HepG2 (cell line): ENCODE data around the gene HK2. TPM values are rescaled to one million over a fixed set of nuclear protein-coding genes. Genes with fewer than 3 reads are reported as not detected.
A peak's percentile ranks its signal among the peaks of the same experiment; 100 is the strongest.

ENCODE experiments used
- ATAC-seq: fragments of 200-7000 bp; cut with Tn5 transposase; 3 replicates; pipeline ENCODE4 v1.9.1; 2020; ENCODE audit warnings: mild to moderate bottlenecking, moderate library complexity
- BruUV-seq: library from RNA; stranded (reverse); fragments of 400-500 nt; replicated peaks from 2 replicates; lab custom pipeline; 2021; lab: Mats Ljungman, UMichigan
- CTCF ChIA-PET: fragments of 300-600 bp; formaldehyde crosslinking; extraction: SDS; loops from one replicate; lab custom pipeline; 2021; ENCODE audit warnings: low total read pairs, inconsistent platforms, low intra/inter-chr PET ratio; lab: Yijun Ruan, JAX
- POLR2A ChIA-PET: fragments of 350-600 bp; sonication (Branson Sonifier 250); formaldehyde crosslinking; loops from one replicate; lab custom pipeline; 2020; ENCODE audit warnings: antibody characterized with exemption, inconsistent platforms; lab: Yijun Ruan, JAX
- DNase-seq: peaks from one replicate; pipeline ENCODE4 v3.0.0-alpha.2; 2015; ENCODE audit warnings: low spot score
- FAIRE-seq: peaks from 3 replicates; lab custom pipeline; 2011; peaks lifted over from hg19 to GRCh38; lab: Jason Lieb, UNC
- H2AFZ ChIP-seq: one replicate; pipeline ENCODE4 v1.6.1; 2011; ENCODE audit warnings: low read length, inconsistent platforms
- H3K27ac ChIP-seq: fragments of 300-600 bp; 3 replicates; pipeline ENCODE4 v1.8.0; 2011; ENCODE audit warnings: mixed run types, mild to moderate bottlenecking, mixed read lengths, low read length, inconsistent platforms; ENCODE audit not compliant: insufficient read depth; ENCODE audit errors: extremely low read length
- H3K27me3 ChIP-seq, 2 experiments: fragments of 200-600 bp in 1 of 2; 2 replicates in 1 of 2; 3 replicates in 1 of 2; pipeline versions ENCODE4 v1.6.0 to v1.8.0; 2011; ENCODE audit warnings: low read length in 2 of 2, mild to moderate bottlenecking in 2 of 2, moderate library complexity in 2 of 2, inconsistent platforms in 1 of 2; ENCODE audit not compliant: insufficient read depth in 2 of 2, control insufficient read depth in 1 of 2
- H3K36me3 ChIP-seq, 2 experiments: fragments of 200-600 bp in 1 of 2; replicated peaks in 1 of 2; 2 replicates in 1 of 2; 3 replicates in 1 of 2; pipeline versions ENCODE4 v1.5.1 to v1.8.0; 2011; ENCODE audit warnings: low read length in 2 of 2, inconsistent platforms in 1 of 2; ENCODE audit not compliant: insufficient read depth in 2 of 2, control insufficient read depth in 1 of 2
- H3K4me1 ChIP-seq: 2 replicates; pipeline ENCODE4 v1.5.1; 2012; ENCODE audit warnings: low read length, inconsistent platforms; ENCODE audit not compliant: insufficient read depth
- H3K4me2 ChIP-seq: 2 replicates; pipeline ENCODE4 v1.6.0; 2011; ENCODE audit warnings: low read depth, low read length, inconsistent platforms
- H3K4me3 ChIP-seq, 3 experiments: fragments of 200-600 bp in 1 of 3; sonication (generic), shearing (Covaris generic) in 1 of 3; replicated peaks in 1 of 3; 2 replicates each; pipeline ENCODE4 v1.5.1; 2011 to 2016; ENCODE audit warnings: low read length in 3 of 3, inconsistent platforms in 2 of 3, low read depth in 2 of 3, mild to moderate bottlenecking in 2 of 3, control low read depth in 1 of 3, mixed read lengths in 1 of 3; ENCODE audit not compliant: insufficient read depth in 1 of 3
- H3K79me2 ChIP-seq: one replicate; pipeline ENCODE4 v1.6.1; 2011; ENCODE audit warnings: low read length, inconsistent platforms; ENCODE audit not compliant: insufficient read depth
- H3K9ac ChIP-seq: 2 replicates; pipeline ENCODE4 v1.6.0; 2011; ENCODE audit warnings: mild to moderate bottlenecking, low read depth, low read length, inconsistent platforms; ENCODE audit not compliant: insufficient read depth
- H3K9me3 ChIP-seq: 2 replicates; pipeline ENCODE4 v1.5.1; 2012; ENCODE audit warnings: mild to moderate bottlenecking, low read length
- H4K20me1 ChIP-seq: 2 replicates; pipeline ENCODE4 v1.6.0; 2011; ENCODE audit warnings: inconsistent platforms, mild to moderate bottlenecking, low read length, moderate library complexity; ENCODE audit not compliant: insufficient read depth
- ARID3A ChIP-seq: IDR thresholded peaks from 2 replicates; pipeline ENCODE4 v1.6.1; 2012; ENCODE audit warnings: low read depth, low read length, improper control_type of control experiment
- ATAD3A ChIP-seq: sonication (generic); formaldehyde crosslinking; IDR thresholded peaks from 2 replicates; pipeline ENCODE4 v1.4.0; 2020; ENCODE audit warnings: missing genetic modification reagents
- DR1 ChIP-seq: sonication (generic); formaldehyde crosslinking; IDR thresholded peaks from 2 replicates; pipeline ENCODE4 v1.8.0; 2021; ENCODE audit warnings: mild to moderate bottlenecking, missing genetic modification reagents, inconsistent platforms
- FOXP1 ChIP-seq, 2 experiments: fragments of 450-650 bp in 1 of 2; IDR thresholded peaks; 2 replicates each; pipeline ENCODE4 v1.6.1; 2017 to 2018; ENCODE audit warnings: antibody characterized with exemption in 1 of 2
- HHEX ChIP-seq: IDR thresholded peaks from 2 replicates; pipeline ENCODE4 v1.6.1; 2016; ENCODE audit warnings: control low read depth
- IKZF5 ChIP-seq: IDR thresholded peaks from 2 replicates; pipeline ENCODE4 v1.6.1; 2018; ENCODE audit warnings: missing genetic modification reagents, mild to moderate bottlenecking, missing compliant biosample characterization
- KDM4B ChIP-seq: sonication (generic); formaldehyde crosslinking; IDR thresholded peaks from 2 replicates; pipeline ENCODE4 v1.4.0; 2020; ENCODE audit warnings: missing genetic modification reagents
- MED8 ChIP-seq: sonication (generic); formaldehyde crosslinking; IDR thresholded peaks from 2 replicates; pipeline ENCODE4 v1.8.1; 2023; ENCODE audit warnings: mild to moderate bottlenecking, missing genetic modification reagents; ENCODE audit not compliant: insufficient replicate concordance
- NFE2 ChIP-seq: sonication (generic); formaldehyde crosslinking; IDR thresholded peaks from 2 replicates; pipeline ENCODE4 v1.4.0; 2020; ENCODE audit warnings: missing genetic modification reagents
- PHF20 ChIP-seq: sonication (generic); formaldehyde crosslinking; IDR thresholded peaks from 2 replicates; pipeline ENCODE4 v1.5.0; 2020; ENCODE audit warnings: mild to moderate bottlenecking, missing genetic modification reagents
- RERE ChIP-seq: IDR thresholded peaks from 2 replicates; pipeline ENCODE4 v1.6.1; 2016; ENCODE audit warnings: low read depth, missing genetic modification reagents, missing compliant biosample characterization
- ZBTB21 ChIP-seq: sonication (generic); formaldehyde crosslinking; IDR thresholded peaks from 2 replicates; pipeline ENCODE4 v1.4.0; 2020; ENCODE audit warnings: missing genetic modification reagents
- ZNF230 ChIP-seq: sonication (generic); formaldehyde crosslinking; IDR thresholded peaks from 2 replicates; pipeline ENCODE4 v1.4.0; 2020; ENCODE audit warnings: mild to moderate bottlenecking, missing genetic modification reagents
- ZNF274 ChIP-seq: sonication (generic); formaldehyde crosslinking; IDR thresholded peaks from 2 replicates; pipeline ENCODE4 v1.5.1; 2020; ENCODE audit warnings: mild to moderate bottlenecking, missing genetic modification reagents
- ZNF713 ChIP-seq: sonication (generic); formaldehyde crosslinking; IDR thresholded peaks from 2 replicates; pipeline ENCODE4 v1.4.0; 2020; ENCODE audit warnings: mild to moderate bottlenecking, missing genetic modification reagents
- ZNF879 ChIP-seq: sonication (generic); formaldehyde crosslinking; IDR thresholded peaks from 2 replicates; pipeline ENCODE4 v1.8.1; 2023; ENCODE audit warnings: missing genetic modification reagents
- WGBS: methylation state at CpG from one replicate; pipeline ENCODE4 v1.1.6; 2017; ENCODE audit warnings: low lambda C conversion rate; 5-methylcytosine and 5-hydroxymethylcytosine counted together
- in situ Hi-C: cut with HindIII; loops from 2 replicates; pipeline ENCODE4 v1.10.0; 2017; ENCODE audit warnings: low pct_unique_long_range_greater_than_20kb; ENCODE audit not compliant: extremely low pct_ligation_motif_present
- intact Hi-C: fragments of 100-400 bp; cut with micrococcal nuclease; formaldehyde crosslinking; loops from one replicate; pipeline ENCODE4 v1.10.0; 2022; ENCODE audit not compliant: unreplicated experiment
- polyA plus RNA-seq, 8 experiments: library from polyadenylated mRNA; depleted of rRNA in 3 of 8; stranded (reverse) in 7 of 8; unstranded in 1 of 8; fragments of >200 nt; fragmentation: Illumina TruSeq in 4 of 8; extraction: Trizol in 4 of 8; gene quantifications; 2 replicates each; pipeline versions ENCODE4 v1.2.1 to v1.2.3, GENCODE V29; 2011 to 2016; ENCODE audit warnings: low read depth in 4 of 8, missing spikeins in 1 of 8, mixed read lengths in 1 of 8; ENCODE audit not compliant: insufficient read depth in 1 of 8
- total RNA-seq, 5 experiments: library from RNA; depleted of rRNA; stranded (reverse); fragments of >200 nt; fragmentation: Illumina TruSeq; extraction: Trizol; gene quantifications; 2 replicates each; pipeline ENCODE4 v1.2.3, GENCODE V29; 2016; ENCODE audit warnings: low read depth in 1 of 5

The HK2 gene
- total and polyA plus RNA-seq, 2 of the 13 experiments (the other 11 are each of a cell fraction or from before 2014, with no cell fraction given), result 13.2 to 101 TPM

GRCh38 chr2:74937221-74937880, 103.4 kb downstream of the HK2 start:
- FAIRE-seq, result no peak
- DNase-seq, result peak; percentile 74
- peak; percentile 55 for ATAC-seq
- TF ChIP-seq ARID3A (0 out of 2 replicates have a peak, but pooled peaks have one; percentile 28), ZNF713 (no peak), NFE2 (peak; percentile 18; the same call in 1 of the 2 replicates), MED8 (CRISPR knock-in tag) (no peak), IKZF5 (CRISPR knock-in tag) (no peak), DR1 (CRISPR knock-in tag) (no peak), ZBTB21 (CRISPR knock-in tag) (no peak), ZNF230 (CRISPR knock-in tag) (no peak), ZNF274 (CRISPR knock-in tag) (no peak), RERE (CRISPR knock-in tag) (no peak), ZNF879 (CRISPR knock-in tag) (no peak), PHF20 (CRISPR knock-in tag) (no peak), HHEX (CRISPR knock-in tag) (no peak), ATAD3A (CRISPR knock-in tag) (no peak), FOXP1 (IDR thresholded peaks at IDR 0.05) (no peak), FOXP1 (CRISPR knock-in tag; IDR thresholded peaks at IDR 0.05) (peak; percentile 68), KDM4B (CRISPR knock-in tag) (no peak)

More at GRCh38 chr2:74937221-74937880, 103.4 kb downstream of the HK2 start:
- WGBS, result 53% methylated on average over 6 of the region's 6 CpGs
- ChIA-PET CTCF (no interaction called here), POLR2A (no interaction called here)
- peaks cover 3% of the 10 kb centered on the region for H3K79me2 ChIP-seq
- no peaks in the 10 kb centered on the region for H4K20me1 ChIP-seq
- H3K27ac ChIP-seq, result no peak overlapping the region
- no peaks in the 10 kb centered on the region for H3K9me3 ChIP-seq
- in situ Hi-C loops (no loop called here), intact Hi-C loops (no loop called here)
- no TSS peak for BruUV-seq
- H3K36me3 ChIP-seq, result peaks cover 7 to 18% of the 10 kb centered on the region in 2 experiments
- no peaks in the 10 kb centered on the region for H3K27me3 ChIP-seq
- H3K9ac ChIP-seq, result no peak overlapping the region
- no peak overlapping the region for H2AFZ ChIP-seq
- H3K4me1 ChIP-seq, result peaks cover 75% of the 10 kb centered on the region
- peak overlapping the region; percentile 47 for H3K4me2 ChIP-seq
- H3K4me3 ChIP-seq, result no peak overlapping the region; a peak in 1 of 6 replicates
